ENCODE results near the gene NUDT16L1. TPM values are rescaled to one million over a fixed set of nuclear protein-coding genes. Genes with fewer than 3 reads are reported as not detected.

The NUDT16L1 gene
- total RNA-seq, 2 experiments from 2014 or later: 14.9 to 15.9 TPM

GRCh38 chr16:4656221-4656620 lies 37.1 kb upstream of the NUDT16L1 start:
- DNase-seq (ENCODE audit: low spot score): no peak
- ChIA-PET CTCF (ENCODE audit: unreplicated experiment) (no interaction called here), POLR2A (no interaction called here)
- Histone ChIP-seq H3K36me3 (ENCODE audit: insufficient read depth, low read length) (peaks cover 17% of the 10 kb centered on the region; the same call in 1 of the 2 replicates), H3K4me3 (ENCODE audit: low read depth, low read length, poor library complexity, severe bottlenecking) (no peak overlapping the region), H3K4me1 (ENCODE audit: insufficient read depth, low read length, poor library complexity, severe bottlenecking) (no peaks in the 10 kb centered on the region), H3K9me3 (ENCODE audit: low read length) (no peaks in the 10 kb centered on the region), H3K4me2 (ENCODE audit: low read length) (no peak overlapping the region), H3K27ac (ENCODE audit: low read depth, low read length, poor library complexity, severe bottlenecking) (no peak overlapping the region), H3K79me2 (ENCODE audit: insufficient read depth, low read depth, low read length) (no peaks in the 10 kb centered on the region), H4K20me1 (ENCODE audit: insufficient read depth, low read length) (no peaks in the 10 kb centered on the region), H3K9me2 (ENCODE audit: insufficient read depth, low read length) (no peaks in the 10 kb centered on the region), H2AFZ (ENCODE audit: low read length) (no peak overlapping the region)
- intact Hi-C loops (cut with micrococcal nuclease; ENCODE audit: unreplicated experiment): no loop called here
- no TSS peak for BruUV-seq (replicated peaks)
- TF ChIP-seq CTCF (conservative IDR thresholded peaks at IDR 0.05; ENCODE audit: low read length) (no peak), EZH2phosphoT487 (IDR thresholded peaks at IDR 0.05; ENCODE audit: borderline replicate concordance, low read depth, low read length) (no peak)

- CTCF ChIA-PET (ENCODE audit: unreplicated experiment): no interaction called here
Measured at GRCh38 chr16:4656695-4657686, 36.4 kb upstream of the NUDT16L1 start.

More at GRCh38 chr16:4656695-4657686, 36.4 kb upstream of the NUDT16L1 start:
- BruUV-seq (replicated peaks): no TSS peak
- H3K27ac ChIP-seq (ENCODE audit: low read depth, low read length, poor library complexity, severe bottlenecking): no peak overlapping the region
- no peak overlapping the region for H2AFZ ChIP-seq (ENCODE audit: low read length)
- no peak overlapping the region for H3K4me2 ChIP-seq (ENCODE audit: low read length)
- H3K36me3 ChIP-seq (ENCODE audit: insufficient read depth, low read length): peaks cover 17% of the 10 kb centered on the region; the same call in 1 of the 2 replicates
- no peaks in the 10 kb centered on the region for H3K4me1 ChIP-seq (ENCODE audit: insufficient read depth, low read length, poor library complexity, severe bottlenecking)
- no peak for DNase-seq (ENCODE audit: low spot score)
- POLR2A ChIA-PET: interaction anchor here (0.5 to 0.6 kb wide), 2 partner anchors 40 to 186 kb away, joined by 3 to 4 read pairs; no protein-coding TSS in a partner anchor
- H4K20me1 ChIP-seq (ENCODE audit: insufficient read depth, low read length): no peaks in the 10 kb centered on the region
- no peaks in the 10 kb centered on the region for H3K9me2 ChIP-seq (ENCODE audit: insufficient read depth, low read length)
- no peaks in the 10 kb centered on the region for H3K9me3 ChIP-seq (ENCODE audit: low read length)
- no peaks in the 10 kb centered on the region for H3K79me2 ChIP-seq (ENCODE audit: insufficient read depth, low read depth, low read length)
- TF ChIP-seq CTCF (conservative IDR thresholded peaks at IDR 0.05; ENCODE audit: low read length) (no peak), EZH2phosphoT487 (IDR thresholded peaks at IDR 0.05; ENCODE audit: borderline replicate concordance, low read depth, low read length) (no peak)
- no peak overlapping the region for H3K4me3 ChIP-seq (ENCODE audit: low read depth, low read length, poor library complexity, severe bottlenecking)
- intact Hi-C loops (cut with micrococcal nuclease; ENCODE audit: unreplicated experiment): no loop called here
